Measurements from ENCODE around the gene SKI.
"Not testable (repeated sequence)": the region's sequence is repeated elsewhere in the genome, so short reads cannot be mapped to it uniquely, and the experiment has no call there.

The SKI gene

GRCh38 chr1:2231532-2232254 lies 3.6 kb downstream of the SKI start:
- DNase-seq = peak; percentile 78

- peak; percentile 32 for DNase-seq
Measured at GRCh38 chr1:2232255-2232915, 4.3 kb downstream of the SKI start.

GRCh38 chr1:2232916-2233438 lies 4.9 kb downstream of the SKI start:
- DNase-seq = peak; percentile 24

- no peak for DNase-seq
Measured at GRCh38 chr1:2233468-2233867, 5.3 kb downstream of the SKI start.

GRCh38 chr1:2233997-2234761 lies 6.1 kb downstream of the SKI start:
- peak; percentile 85 for DNase-seq

- DNase-seq = peak; percentile 58
Measured at GRCh38 chr1:2234762-2235113, 6.6 kb downstream of the SKI start.

- DNase-seq = no peak
Measured at GRCh38 chr1:2235300-2235998, 7.3 kb downstream of the SKI start.

GRCh38 chr1:2236695-2237677 lies 8.9 kb downstream of the SKI start:
- peak; percentile 75 for DNase-seq

- no peak for DNase-seq
Measured at GRCh38 chr1:2237773-2238172, 9.7 kb downstream of the SKI start.

GRCh38 chr1:2238361-2239012 lies 10.4 kb downstream of the SKI start:
- no peak for DNase-seq

- no peak for DNase-seq
Measured at GRCh38 chr1:2239013-2239370, 10.9 kb downstream of the SKI start.

GRCh38 chr1:2239384-2239985 lies 11.4 kb downstream of the SKI start:
- DNase-seq = no peak

- peak; percentile 35 for DNase-seq
Measured at GRCh38 chr1:2240270-2241156, 12.4 kb downstream of the SKI start.

- no peak for DNase-seq
Measured at GRCh38 chr1:2241820-2242219, 13.7 kb downstream of the SKI start.

GRCh38 chr1:2242814-2243725 lies 15.0 kb downstream of the SKI start:
- DNase-seq = no peak

GRCh38 chr1:2247045-2247394 lies 18.9 kb downstream of the SKI start:
- DNase-seq = not testable (repeated sequence)

- DNase-seq = no peak
Measured at GRCh38 chr1:2247760-2248126, 19.6 kb downstream of the SKI start.

GRCh38 chr1:2248127-2248826 lies 20.2 kb downstream of the SKI start:
- no peak for DNase-seq
